Panc1 (cell line): ENCODE results near the gene HOATZ.

ENCODE experiments used
- SIN3A ChIP-seq: IDR thresholded peaks from 2 replicates; pipeline ENCODE4 v1.6.1; 2012; ENCODE audit warnings: low read depth, mild to moderate bottlenecking, low read length, moderate library complexity, borderline replicate concordance; ENCODE audit not compliant: insufficient read depth
- TF ChIP-seq, protein P1 (sequence below), 2 experiments: IDR thresholded peaks; 2 replicates each; pipeline ENCODE4 v1.6.1; 2011 to 2012; ENCODE audit warnings: low read depth in 2 of 2, control low read depth in 1 of 2, low read length in 1 of 2, mild to moderate bottlenecking in 1 of 2, moderate library complexity in 1 of 2; ENCODE audit not compliant: insufficient read depth in 1 of 2

DNA sequence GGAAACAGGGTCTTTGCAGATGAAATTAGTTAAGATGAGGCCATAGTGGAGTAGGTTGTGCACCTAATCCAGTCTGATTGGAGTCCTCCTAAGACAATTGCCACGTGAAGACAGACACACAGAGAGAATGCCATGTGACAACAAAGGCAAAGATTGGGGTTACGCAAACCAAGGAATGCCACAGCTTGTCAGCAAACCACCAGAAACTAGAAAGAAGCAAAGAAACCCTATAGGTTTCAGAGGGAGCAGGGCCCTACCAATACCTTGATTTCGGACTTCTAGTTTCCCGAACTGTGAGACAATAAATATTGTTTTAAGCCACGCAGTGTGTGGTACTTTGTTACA, 17.8 kb downstream of the HOATZ start:
- TF ChIP-seq SIN3A, result no peak
- TF ChIP-seq, protein P1, sequence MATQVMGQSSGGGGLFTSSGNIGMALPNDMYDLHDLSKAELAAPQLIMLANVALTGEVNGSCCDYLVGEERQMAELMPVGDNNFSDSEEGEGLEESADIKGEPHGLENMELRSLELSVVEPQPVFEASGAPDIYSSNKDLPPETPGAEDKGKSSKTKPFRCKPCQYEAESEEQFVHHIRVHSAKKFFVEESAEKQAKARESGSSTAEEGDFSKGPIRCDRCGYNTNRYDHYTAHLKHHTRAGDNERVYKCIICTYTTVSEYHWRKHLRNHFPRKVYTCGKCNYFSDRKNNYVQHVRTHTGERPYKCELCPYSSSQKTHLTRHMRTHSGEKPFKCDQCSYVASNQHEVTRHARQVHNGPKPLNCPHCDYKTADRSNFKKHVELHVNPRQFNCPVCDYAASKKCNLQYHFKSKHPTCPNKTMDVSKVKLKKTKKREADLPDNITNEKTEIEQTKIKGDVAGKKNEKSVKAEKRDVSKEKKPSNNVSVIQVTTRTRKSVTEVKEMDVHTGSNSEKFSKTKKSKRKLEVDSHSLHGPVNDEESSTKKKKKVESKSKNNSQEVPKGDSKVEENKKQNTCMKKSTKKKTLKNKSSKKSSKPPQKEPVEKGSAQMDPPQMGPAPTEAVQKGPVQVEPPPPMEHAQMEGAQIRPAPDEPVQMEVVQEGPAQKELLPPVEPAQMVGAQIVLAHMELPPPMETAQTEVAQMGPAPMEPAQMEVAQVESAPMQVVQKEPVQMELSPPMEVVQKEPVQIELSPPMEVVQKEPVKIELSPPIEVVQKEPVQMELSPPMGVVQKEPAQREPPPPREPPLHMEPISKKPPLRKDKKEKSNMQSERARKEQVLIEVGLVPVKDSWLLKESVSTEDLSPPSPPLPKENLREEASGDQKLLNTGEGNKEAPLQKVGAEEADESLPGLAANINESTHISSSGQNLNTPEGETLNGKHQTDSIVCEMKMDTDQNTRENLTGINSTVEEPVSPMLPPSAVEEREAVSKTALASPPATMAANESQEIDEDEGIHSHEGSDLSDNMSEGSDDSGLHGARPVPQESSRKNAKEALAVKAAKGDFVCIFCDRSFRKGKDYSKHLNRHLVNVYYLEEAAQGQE (IDR thresholded peaks at IDR 0.05; ENCODE audit: insufficient read depth in 1 of 2, low read depth in 2 of 2, low read length in 1 of 2), result no peak
